Measurements from ENCODE around the gene AGT.
"Not testable (repeated sequence)": the region's sequence is repeated elsewhere in the genome, so short reads cannot be mapped to it uniquely, and the experiment has no call there.

The AGT gene

GRCh38 chr1:230744382-230744781 lies 30.5 kb upstream of the AGT start:
- peak; percentile 72 for DNase-seq (ENCODE audit: low read depth)

GRCh38 chr1:230743899-230744298 lies 30.0 kb upstream of the AGT start:
- no peak for DNase-seq (ENCODE audit: low read depth)

GRCh38 chr1:230739564-230740290 lies 25.8 kb upstream of the AGT start:
- no peak for DNase-seq (ENCODE audit: low read depth)

GRCh38 chr1:230737622-230738262 lies 23.8 kb upstream of the AGT start:
- no peak for DNase-seq (ENCODE audit: low read depth)

- no peak for DNase-seq (ENCODE audit: low read depth)
These were observed 21.5 kb upstream of the AGT start for GRCh38 chr1:230735447-230735846.

- DNase-seq (ENCODE audit: low read depth), result no peak
These were observed 17.1 kb upstream of the AGT start for GRCh38 chr1:230730977-230731376.

GRCh38 chr1:230728710-230729392 lies 14.9 kb upstream of the AGT start:
- DNase-seq (ENCODE audit: low read depth), result no peak

GRCh38 chr1:230725256-230726012 lies 11.5 kb upstream of the AGT start:
- no peak for DNase-seq (ENCODE audit: low read depth)

- not testable (repeated sequence) for DNase-seq (ENCODE audit: low read depth)
These were observed 8.1 kb upstream of the AGT start for GRCh38 chr1:230721849-230722522.

GRCh38 chr1:230717251-230717650 lies 3.3 kb upstream of the AGT start:
- peak; percentile 25 for DNase-seq (ENCODE audit: low read depth)

- DNase-seq (ENCODE audit: low read depth), result not testable (repeated sequence)
These were observed 2.5 kb upstream of the AGT start for GRCh38 chr1:230716453-230716852.

GRCh38 chr1:230715510-230715909 lies 1.6 kb upstream of the AGT start:
- DNase-seq (ENCODE audit: low read depth), result no peak

GRCh38 chr1:230713547-230713914 lies 391 bp downstream of the AGT start:
- DNase-seq (ENCODE audit: low read depth), result no peak

- no peak for DNase-seq (ENCODE audit: low read depth)
These were observed 784 bp downstream of the AGT start for GRCh38 chr1:230713138-230713537.

GRCh38 chr1:230712470-230712942 lies 1.4 kb downstream of the AGT start:
- no peak for DNase-seq (ENCODE audit: low read depth)

GRCh38 chr1:230711245-230711644 lies 2.7 kb downstream of the AGT start:
- DNase-seq (ENCODE audit: low read depth), result no peak

GRCh38 chr1:230710543-230710904 lies 3.4 kb downstream of the AGT start:
- DNase-seq (ENCODE audit: low read depth), result no peak

GRCh38 chr1:230709619-230710542 lies 4.0 kb downstream of the AGT start:
- DNase-seq (ENCODE audit: low read depth), result no peak

- peak; percentile 22 for DNase-seq (ENCODE audit: low read depth)
These were observed 5.0 kb downstream of the AGT start for GRCh38 chr1:230708631-230709580.
